ENCODE data around the gene SETD2.

- TF ChIP-seq POLR2A (IDR thresholded peaks at IDR 0.05; ENCODE audit: control extremely low read depth in 1 of 2, low read depth in 2 of 2, low read length in 2 of 2), result no peak
- no peak for TF ChIP-seq POLR2AphosphoS5 (IDR thresholded peaks at IDR 0.05; ENCODE audit: low read depth, low read length)
- TF ChIP-seq CTCF (IDR thresholded peaks at IDR 0.05; ENCODE audit: control extremely low read depth in 1 of 3, insufficient read depth in 1 of 3, low read depth in 1 of 3, low read length in 3 of 3), result no peak
- TF ChIP-seq TAF1 (IDR thresholded peaks at IDR 0.05; ENCODE audit: low read depth, low read length), result no peak
- no peak for TF ChIP-seq JUND (IDR thresholded peaks at IDR 0.05; ENCODE audit: low read length)
- TF ChIP-seq MAX (IDR thresholded peaks at IDR 0.05), result no peak
- TF ChIP-seq SIN3A (conservative IDR thresholded peaks at IDR 0.05 in 1 of 2, IDR thresholded peaks at IDR 0.05 in 1 of 2; ENCODE audit: low read depth in 1 of 2, low read length in 2 of 2), result no peak
These were observed 174.6 kb downstream of the SETD2 start for GRCh38 chr3:46989146-46989810.

Measured in H1 (cell line).